Activated T-helper 1 cell treated with anti-CD3 and anti-CD28 coated beads, Interleukin-12 subunit alpha, Interleukin-12 subunit beta, Interleukin-2, Interleukin-4 antibody, amounts not matched to agents 30 ng/mL and 10 ng/mL and 1 ng/mL, durations not matched to agents 14 hours and 24 hours and 36 hours (primary cell): ENCODE data around the gene TXN2. TPM values are rescaled to one million over a fixed set of nuclear protein-coding genes. Genes with fewer than 3 reads are reported as not detected.
"Not testable (repeated sequence)": the region's sequence is repeated elsewhere in the genome, so short reads cannot be mapped to it uniquely, and the experiment has no call there.

Experiments
- DNase-seq: peaks from one replicate; pipeline ENCODE4 v3.0.0; 2021; ENCODE audit warnings: low spot score
- H3K27ac Mint-ChIP-seq: one replicate; pipeline ENCODE4 v1.8.0; 2021; ENCODE audit warnings: mild to moderate bottlenecking, mixed read lengths
- H3K27me3 Mint-ChIP-seq: one replicate; pipeline ENCODE4 v1.8.0; 2022; ENCODE audit warnings: mild to moderate bottlenecking, moderate library complexity, mixed read lengths; ENCODE audit not compliant: insufficient read depth
- H3K36me3 Mint-ChIP-seq: one replicate; pipeline ENCODE4 v1.8.0; 2021; ENCODE audit warnings: low read depth, mixed read lengths
- H3K4me1 Mint-ChIP-seq: one replicate; pipeline ENCODE4 v1.8.0; 2021; ENCODE audit warnings: low read depth, mixed read lengths
- H3K4me3 Mint-ChIP-seq: one replicate; pipeline ENCODE4 v1.8.0; 2021; ENCODE audit warnings: mild to moderate bottlenecking, moderate library complexity, mixed read lengths
- H3K9me3 Mint-ChIP-seq: one replicate; pipeline ENCODE4 v1.8.0; 2021; ENCODE audit warnings: mixed read lengths
- intact Hi-C: fragments of 100-400 bp; cut with micrococcal nuclease; formaldehyde crosslinking; loops from one replicate; pipeline ENCODE4 v1.15.1; 2024
- total RNA-seq: library from RNA; stranded (reverse); gene quantifications from 2 replicates; pipeline ENCODE4 v1.2.3, GENCODE V29; 2022

The TXN2 gene
- total RNA-seq, 1 donor from 2014 or later, result 95.3 TPM

DNA sequence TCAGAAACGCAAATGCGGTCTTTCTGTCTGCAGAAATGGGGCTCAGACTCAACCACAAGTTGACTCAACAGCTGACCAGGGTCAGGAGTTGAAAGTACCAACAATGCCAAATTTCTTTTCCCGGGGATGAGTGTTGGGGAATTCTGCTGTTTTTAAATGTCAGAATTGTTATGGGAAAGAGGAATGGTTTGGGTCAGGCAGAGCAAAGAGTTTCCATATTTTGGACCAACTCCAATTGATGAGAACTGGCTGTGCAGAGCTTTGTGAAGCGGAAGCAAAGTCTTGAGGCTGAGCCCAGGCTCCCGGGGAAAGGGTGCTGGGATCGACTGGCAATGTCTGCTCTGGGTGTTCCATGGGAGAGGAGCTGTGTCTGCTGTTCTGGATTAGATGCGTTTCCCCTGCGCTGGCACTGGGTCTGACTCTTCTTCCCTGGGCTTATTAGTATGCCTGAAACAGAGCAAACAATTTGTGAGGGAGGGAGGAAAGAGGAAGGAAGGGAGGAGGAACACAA lies 36.2 kb downstream of the TXN2 start:
- Mint-ChIP-seq H3K27ac (no peak overlapping the region), H3K4me1 (peaks cover 35% of the 10 kb centered on the region), H3K36me3 (no peaks in the 10 kb centered on the region), H3K4me3 (no peak overlapping the region), H3K9me3 (no peaks in the 10 kb centered on the region), H3K27me3 (no peaks in the 10 kb centered on the region)
- intact Hi-C loops, result no loop called here
- no peak for DNase-seq

DNA sequence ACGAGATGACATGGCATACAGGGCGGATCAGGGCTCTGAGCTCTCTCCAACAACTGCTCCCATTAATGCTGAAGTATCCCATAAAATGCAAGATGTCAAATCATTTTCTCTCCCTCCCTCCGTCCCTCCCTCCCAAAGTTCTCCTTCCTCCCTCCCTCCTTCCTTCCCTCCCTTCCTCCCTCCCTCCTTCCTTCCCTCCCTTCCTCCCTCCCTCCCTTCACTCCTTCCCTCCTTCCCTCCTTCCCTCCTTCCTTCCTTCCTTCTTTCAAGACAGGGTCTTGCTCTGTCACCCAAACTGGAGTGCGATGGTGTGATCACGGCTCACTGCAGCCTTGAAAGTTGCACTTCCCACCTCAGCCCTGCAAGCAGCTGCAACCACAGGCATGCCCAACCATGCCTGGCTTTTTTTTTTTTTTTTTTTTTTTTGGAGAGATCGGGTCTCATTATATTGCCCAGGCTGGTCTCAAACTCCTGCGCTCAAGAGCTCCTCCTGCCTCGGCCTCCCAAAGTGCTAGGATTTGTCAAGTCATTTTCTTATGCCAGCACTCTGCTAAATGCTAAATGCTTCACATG lies 38.2 kb downstream of the TXN2 start:
- no peaks in the 10 kb centered on the region for H3K27me3 Mint-ChIP-seq
- no peak overlapping the region for H3K27ac Mint-ChIP-seq
- peaks cover 38% of the 10 kb centered on the region for H3K4me1 Mint-ChIP-seq
- H3K4me3 Mint-ChIP-seq, result no peak overlapping the region
- no peaks in the 10 kb centered on the region for H3K9me3 Mint-ChIP-seq
- intact Hi-C loops, result no loop called here
- H3K36me3 Mint-ChIP-seq, result no peaks in the 10 kb centered on the region
- DNase-seq, result no peak

DNA sequence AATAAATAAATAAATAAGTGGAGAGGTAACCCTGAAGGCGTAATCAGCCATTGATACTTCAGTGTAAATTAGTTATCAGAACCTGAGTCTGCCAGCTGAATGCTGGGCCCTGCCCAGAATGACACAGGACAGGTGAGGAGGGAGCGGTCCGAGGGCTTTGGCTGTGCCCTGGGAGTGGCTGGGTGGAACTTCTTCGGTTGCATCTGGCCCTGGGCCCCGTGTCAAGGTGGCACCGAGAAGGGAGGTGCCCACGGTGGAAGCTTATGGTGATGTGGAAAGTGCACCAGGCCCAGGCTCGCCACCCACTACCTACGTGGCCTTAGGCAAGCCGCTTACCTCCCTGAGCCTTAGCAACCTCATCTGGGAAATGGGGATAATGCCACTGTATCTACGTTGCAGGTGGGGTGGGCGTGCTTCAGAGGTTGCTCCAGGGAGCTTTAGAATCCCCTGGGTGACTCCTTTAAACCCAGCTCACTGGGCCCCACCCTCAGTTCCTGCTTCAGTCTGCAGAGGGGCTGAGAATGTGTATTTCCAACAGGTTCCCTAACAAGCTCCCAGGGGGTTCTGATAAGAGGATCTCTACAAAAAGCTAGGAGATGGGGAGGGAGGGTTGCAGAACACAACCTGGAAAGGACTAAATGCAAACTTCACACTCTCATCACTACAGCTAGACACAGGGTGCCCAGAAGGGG lies 38.8 kb downstream of the TXN2 start:
- no peak overlapping the region for H3K4me3 Mint-ChIP-seq

DNA sequence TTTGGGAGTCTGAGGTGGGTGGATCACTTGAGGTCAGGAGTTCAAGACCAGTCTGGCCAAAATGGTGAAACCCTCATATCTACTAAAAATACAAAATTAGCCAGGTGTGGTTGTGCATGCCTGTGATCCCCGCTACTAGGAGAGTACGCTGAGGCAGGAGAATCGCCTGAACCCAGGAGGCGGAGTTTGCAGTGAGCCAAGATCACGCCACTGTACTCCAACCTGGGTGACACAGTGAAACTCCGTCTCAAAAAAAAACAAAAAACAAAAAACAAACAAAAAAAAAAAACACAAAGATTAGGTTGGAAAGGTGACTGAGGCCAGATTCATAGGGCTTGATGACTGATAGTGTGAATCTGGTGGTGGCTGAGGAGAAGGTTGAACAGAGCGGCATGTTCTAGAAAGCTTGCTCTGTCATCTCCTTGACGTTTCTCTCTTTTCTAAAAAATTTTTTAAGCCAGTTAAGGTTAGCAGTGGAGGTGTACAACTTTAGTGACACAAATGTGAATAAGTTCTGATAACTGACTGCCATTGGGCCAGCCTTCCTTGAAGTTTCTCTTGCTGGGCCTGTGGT lies 40.9 kb downstream of the TXN2 start:
- Mint-ChIP-seq H3K36me3 (no peaks in the 10 kb centered on the region), H3K4me3 (no peak overlapping the region), H3K27me3 (no peaks in the 10 kb centered on the region), H3K4me1 (peaks cover 39% of the 10 kb centered on the region), H3K27ac (no peak overlapping the region), H3K9me3 (no peaks in the 10 kb centered on the region)
- no peak for DNase-seq
- intact Hi-C loops, result no loop called here

More for the DNA sequence above, 38.8 kb downstream of the TXN2 start:
- no peak overlapping the region for H3K27ac Mint-ChIP-seq
- H3K4me1 Mint-ChIP-seq, result peaks cover 34% of the 10 kb centered on the region
- intact Hi-C loops, result no loop called here
- H3K9me3 Mint-ChIP-seq, result no peaks in the 10 kb centered on the region
- no peaks in the 10 kb centered on the region for H3K36me3 Mint-ChIP-seq
- no peaks in the 10 kb centered on the region for H3K27me3 Mint-ChIP-seq
- DNase-seq, result no peak

DNA sequence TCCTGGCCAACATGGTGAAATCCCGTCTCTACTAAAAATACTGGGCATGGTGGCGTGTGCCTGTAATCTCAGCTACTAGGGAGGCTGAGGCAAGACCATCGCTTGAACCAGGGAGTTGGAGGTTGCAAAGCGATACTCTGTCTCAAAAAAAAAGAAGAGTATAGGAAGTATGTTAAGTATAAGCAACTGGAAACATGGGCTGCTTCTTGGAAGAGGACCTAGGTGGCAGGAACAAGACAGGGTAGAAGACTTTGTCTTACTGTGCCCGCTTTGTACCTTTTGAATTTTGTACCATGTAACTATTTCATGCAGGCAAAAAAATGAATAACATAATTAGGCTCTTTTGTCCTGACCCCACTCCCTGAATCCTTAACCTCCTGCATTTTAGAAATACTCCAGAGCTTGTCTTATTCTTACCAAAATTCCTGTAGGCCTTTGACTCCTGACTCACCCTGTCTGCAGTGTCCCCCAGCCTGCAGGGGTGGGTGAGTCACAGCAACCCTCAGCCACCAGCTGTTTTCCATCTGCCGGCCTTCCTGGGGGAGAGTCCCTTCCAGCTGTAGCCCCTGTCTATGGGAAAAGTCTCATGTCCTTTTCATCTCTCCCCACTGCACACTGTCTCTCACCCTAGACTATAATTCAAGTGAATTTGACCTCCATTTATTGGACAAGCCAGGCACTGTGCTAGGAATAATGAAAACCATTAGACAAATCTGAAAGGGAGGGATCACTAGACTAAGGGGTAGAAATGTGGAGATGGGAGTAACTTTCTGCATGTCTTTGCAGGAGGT lies 41.8 kb downstream of the TXN2 start:
- H3K27me3 Mint-ChIP-seq, result no peaks in the 10 kb centered on the region
- H3K4me3 Mint-ChIP-seq, result no peak overlapping the region
- H3K9me3 Mint-ChIP-seq, result no peaks in the 10 kb centered on the region
- DNase-seq, result no peak
- intact Hi-C loops, result loop anchor here (5.0 kb wide), 1 partner anchor 52 kb away; the partner anchor contains the start of gene MYH9
- no peak overlapping the region for H3K27ac Mint-ChIP-seq
- H3K36me3 Mint-ChIP-seq, result no peaks in the 10 kb centered on the region
- H3K4me1 Mint-ChIP-seq, result peaks cover 44% of the 10 kb centered on the region

DNA sequence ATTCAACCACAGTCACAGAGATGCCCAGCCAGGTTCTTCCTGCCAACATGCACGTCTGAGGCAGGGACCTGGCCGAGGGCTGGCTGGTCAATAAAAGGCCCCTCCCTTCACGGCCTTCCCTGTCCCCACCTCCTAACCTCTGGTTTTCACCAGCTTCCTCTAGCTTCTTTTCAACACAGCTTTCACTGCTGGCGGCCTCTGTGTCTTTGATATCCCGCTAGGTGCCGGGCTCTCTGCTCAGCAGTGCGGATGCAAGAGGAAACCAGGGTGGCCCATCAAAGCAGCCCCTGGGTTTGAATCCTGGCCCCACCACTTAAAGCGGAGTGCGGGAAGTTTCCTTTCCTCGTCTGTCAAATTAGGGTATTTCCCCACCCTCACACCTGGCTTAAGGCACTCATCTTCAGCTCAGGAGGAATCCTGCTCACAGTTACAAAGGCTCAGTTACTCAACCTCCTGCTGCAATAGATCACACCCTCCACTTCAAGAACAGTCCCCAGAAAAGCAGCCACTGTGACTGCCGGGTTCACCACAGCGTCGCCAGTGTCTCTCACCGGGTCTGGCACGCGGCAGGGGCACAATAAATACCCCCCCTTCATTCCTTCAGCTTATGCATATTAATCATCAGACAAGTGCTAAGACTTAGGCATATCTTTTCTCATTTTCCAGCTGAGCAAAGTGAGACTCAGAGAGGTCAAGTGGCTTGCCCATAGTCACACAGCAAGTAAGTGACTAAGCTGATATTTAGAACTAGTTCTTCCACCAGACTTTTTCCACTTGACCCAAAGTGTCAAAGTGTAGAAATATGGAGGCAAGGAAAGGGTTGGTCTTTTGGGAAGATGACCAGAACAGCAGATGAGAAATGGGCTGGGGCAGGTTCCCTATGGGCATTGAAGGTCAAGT lies 45.7 kb downstream of the TXN2 start:
- no peaks in the 10 kb centered on the region for H3K27me3 Mint-ChIP-seq
- no peaks in the 10 kb centered on the region for H3K9me3 Mint-ChIP-seq
- H3K4me3 Mint-ChIP-seq, result peak overlapping the region; percentile 64
- H3K4me1 Mint-ChIP-seq, result peaks cover 37% of the 10 kb centered on the region
- H3K36me3 Mint-ChIP-seq, result no peaks in the 10 kb centered on the region
- peak overlapping the region; percentile 57 for H3K27ac Mint-ChIP-seq
- intact Hi-C loops, result loop anchor here (5.0 kb wide), 1 partner anchor 48 kb away; the partner anchor contains the start of gene MYH9
- DNase-seq, result peak; percentile 50

DNA sequence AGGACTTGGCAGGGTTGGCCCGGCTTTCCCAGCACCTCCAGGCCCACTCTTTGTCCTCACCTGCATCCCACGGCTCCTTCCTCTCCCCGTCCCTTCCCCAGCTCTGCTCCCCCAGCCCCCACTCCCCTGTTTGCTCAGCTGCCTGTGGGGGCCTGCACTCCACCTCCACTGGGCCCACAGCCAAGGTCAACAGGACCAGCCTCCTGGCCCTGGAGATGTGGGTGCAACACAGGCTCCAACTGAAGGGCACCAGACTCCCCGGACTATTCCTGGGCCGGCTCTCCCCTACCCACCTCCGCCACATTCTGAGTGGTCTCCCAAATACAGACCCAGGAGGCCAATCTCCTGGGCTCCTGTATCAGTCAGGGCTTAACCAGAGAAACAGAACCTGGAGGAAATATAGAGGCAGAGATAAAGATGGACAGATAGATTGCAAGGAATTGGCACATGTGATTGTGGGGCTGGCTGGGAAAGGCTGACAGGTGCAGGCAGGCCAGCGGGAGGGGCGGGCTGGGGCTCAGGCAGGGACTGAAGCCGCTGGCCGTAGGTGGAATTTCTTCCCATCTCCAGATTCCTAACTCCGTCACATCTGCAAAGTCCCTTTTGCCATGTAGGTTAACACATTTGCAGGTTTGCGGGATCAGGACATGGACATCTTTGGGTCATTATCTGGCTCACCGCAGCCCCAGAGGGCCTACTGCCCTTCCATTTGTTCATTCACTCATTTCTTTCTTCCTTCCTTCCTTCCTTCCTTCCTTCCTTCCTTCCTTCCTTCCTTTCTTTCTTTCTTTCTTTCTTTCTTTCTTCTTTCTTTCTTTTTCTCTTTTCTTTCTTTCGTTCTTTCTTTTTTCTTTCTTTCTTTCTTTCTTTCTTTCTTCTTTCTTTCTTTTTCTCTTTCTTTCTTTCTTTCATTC lies 47.9 kb downstream of the TXN2 start:
- Mint-ChIP-seq H3K4me3 (no peak overlapping the region), H3K36me3 (no peaks in the 10 kb centered on the region), H3K27ac (no peak overlapping the region), H3K4me1 (peaks cover 22% of the 10 kb centered on the region), H3K27me3 (no peaks in the 10 kb centered on the region), H3K9me3 (no peaks in the 10 kb centered on the region)
- intact Hi-C loops, result no loop called here
- no peak for DNase-seq

DNA sequence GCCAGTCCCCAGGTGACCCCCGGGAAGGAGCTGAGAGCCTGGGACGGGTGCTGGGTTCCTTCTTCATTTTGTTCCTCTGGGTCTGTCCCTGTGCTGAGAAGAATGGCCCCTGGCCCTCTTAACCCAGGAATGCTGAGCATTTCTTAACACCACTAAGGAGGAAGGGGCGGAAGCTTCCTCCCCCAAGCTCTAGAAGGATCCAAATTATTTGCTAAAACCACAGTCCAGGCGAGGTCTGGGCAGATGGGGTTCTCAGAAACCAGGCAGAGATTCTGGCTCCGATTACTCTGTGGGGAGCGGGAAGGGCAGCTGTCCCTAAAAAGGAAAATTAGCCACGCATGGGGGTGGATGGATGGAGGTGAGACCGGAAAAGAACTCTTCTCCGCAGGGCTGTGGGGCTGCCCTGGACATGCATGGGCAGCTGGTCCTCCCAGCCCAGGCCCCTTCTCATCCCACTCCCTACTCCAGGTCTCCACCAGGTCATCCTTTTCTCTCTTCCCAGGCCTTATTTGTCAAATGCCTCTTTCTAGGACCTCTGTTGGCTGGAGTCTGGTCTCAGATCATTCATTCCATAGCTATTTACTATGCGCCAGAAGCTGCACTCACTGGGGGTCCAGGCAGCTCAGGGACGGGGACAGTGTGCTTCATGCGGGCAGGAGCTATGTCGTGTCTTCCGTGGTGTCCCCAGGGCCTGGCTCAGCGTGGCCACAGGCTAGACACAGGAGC lies 48.7 kb downstream of the TXN2 start:
- intact Hi-C loops, result no loop called here
- Mint-ChIP-seq H3K9me3 (no peaks in the 10 kb centered on the region), H3K4me1 (peaks cover 22% of the 10 kb centered on the region), H3K27ac (no peak overlapping the region), H3K36me3 (no peaks in the 10 kb centered on the region), H3K27me3 (no peaks in the 10 kb centered on the region), H3K4me3 (no peak overlapping the region)
- DNase-seq, result no peak

DNA sequence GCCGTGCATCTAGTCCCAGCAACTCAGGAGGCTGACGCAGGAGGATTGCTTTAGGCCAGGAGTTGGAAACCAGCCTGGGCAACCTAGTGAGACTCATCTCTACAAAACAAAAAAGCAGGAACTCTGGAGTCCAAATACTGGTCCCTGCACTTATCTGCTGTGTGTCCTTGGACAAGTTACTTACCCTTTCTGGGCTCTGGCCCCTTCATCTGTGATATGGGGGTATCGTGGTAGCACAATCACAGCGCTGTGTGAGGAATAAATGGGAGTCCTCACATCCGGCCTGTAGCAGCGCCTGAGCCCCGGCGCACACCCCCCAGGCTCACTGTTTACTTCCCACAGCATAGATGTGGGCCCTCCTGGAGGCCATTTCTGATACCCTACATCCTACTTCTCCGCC lies 49.5 kb downstream of the TXN2 start:
- Mint-ChIP-seq H3K4me1 (peaks cover 22% of the 10 kb centered on the region), H3K27me3 (no peaks in the 10 kb centered on the region), H3K27ac (no peak overlapping the region), H3K4me3 (no peak overlapping the region), H3K9me3 (no peaks in the 10 kb centered on the region), H3K36me3 (no peaks in the 10 kb centered on the region)
- intact Hi-C loops, result no loop called here
- DNase-seq, result no peak

DNA sequence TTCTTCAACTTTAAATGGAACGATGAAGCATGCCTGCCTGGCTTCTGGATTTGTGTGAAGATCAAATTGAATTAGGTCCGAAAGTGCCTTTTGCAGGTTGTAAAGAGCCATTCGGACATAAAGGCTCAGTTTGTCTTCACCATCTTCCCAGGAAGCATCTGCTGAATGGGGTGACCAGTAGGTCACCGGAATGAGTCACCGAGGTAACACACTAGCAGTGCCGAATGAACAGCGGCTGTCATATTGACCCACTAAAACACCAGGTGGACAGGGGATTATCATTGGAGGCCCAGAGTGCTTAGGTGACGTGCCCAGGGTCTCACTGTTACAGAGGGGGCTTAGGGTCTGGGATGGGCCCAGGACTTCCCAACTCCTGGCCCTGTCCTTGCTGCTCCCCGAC lies 50.6 kb downstream of the TXN2 start:
- H3K9me3 Mint-ChIP-seq, result no peaks in the 10 kb centered on the region

DNA sequence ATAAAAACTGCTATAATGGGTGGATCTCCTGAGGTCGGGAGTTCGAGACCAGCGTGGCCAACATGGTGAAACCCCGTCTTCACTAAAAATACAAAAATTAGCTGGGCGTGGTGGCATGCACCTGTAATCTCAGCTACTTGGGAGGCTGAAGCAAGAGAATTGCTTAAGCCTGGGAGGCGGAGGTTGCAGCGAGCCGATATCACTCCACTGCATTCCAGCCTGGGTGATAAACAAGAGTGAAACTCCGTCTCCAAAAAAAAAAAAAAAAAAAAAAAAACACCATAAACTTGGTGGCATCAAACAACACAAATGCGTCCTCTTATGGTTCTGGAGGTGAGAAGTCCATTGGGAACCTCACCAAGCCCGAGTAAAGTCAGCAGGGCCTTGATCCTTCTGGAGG lies 53.5 kb downstream of the TXN2 start:
- H3K27ac Mint-ChIP-seq, H3K9me3 Mint-ChIP-seq, intact Hi-C loops, H3K36me3 Mint-ChIP-seq, DNase-seq, H3K27me3 Mint-ChIP-seq, H3K4me3 Mint-ChIP-seq: not testable (repeated sequence)
- H3K4me1 Mint-ChIP-seq, result peaks cover 18% of the 10 kb centered on the region

More for the DNA sequence above, 50.6 kb downstream of the TXN2 start:
- intact Hi-C loops, result no loop called here
- Mint-ChIP-seq H3K27me3 (no peaks in the 10 kb centered on the region), H3K4me3 (no peak overlapping the region), H3K36me3 (no peaks in the 10 kb centered on the region), H3K4me1 (peaks cover 16% of the 10 kb centered on the region), H3K27ac (no peak overlapping the region)
- DNase-seq, result no peak
